A673 (cell line): ENCODE results near the gene ARPC1A. TPM values are rescaled to one million over a fixed set of nuclear protein-coding genes. Genes with fewer than 3 reads are reported as not detected.

ENCODE experiments used
- BruUV-seq: library from RNA; stranded (reverse); fragments of 400-500 nt; replicated peaks from 2 replicates; lab custom pipeline; 2021; lab: Mats Ljungman, UMichigan
- CTCF ChIA-PET: fragments of 300-600 bp; sonication (Branson Sonifier 250); formaldehyde crosslinking; loops from one replicate; lab custom pipeline; 2022; ENCODE audit warnings: antibody characterized with exemption; lab: Charles Lee
- POLR2A ChIA-PET: fragments of 300-600 bp; sonication (Branson Sonifier 250); formaldehyde crosslinking; loops from one replicate; lab custom pipeline; 2022; ENCODE audit warnings: antibody characterized with exemption; ENCODE audit not compliant: low non-redundant PET; lab: Charles Lee
- DNase-seq: peaks from one replicate; pipeline ENCODE4 v3.0.0-alpha.2; 2015; ENCODE audit warnings: low spot score
- H3K27ac ChIP-seq: fragments of 200-600 bp; sonication (generic); 2 replicates; pipeline ENCODE4 v1.5.1; 2016; ENCODE audit warnings: mixed run types, low read depth, mild to moderate bottlenecking, mixed read lengths, antibody characterized with exemption, low read length; ENCODE audit not compliant: poor library complexity, severe bottlenecking
- H3K27me3 ChIP-seq: fragments of 200-600 bp; sonication (generic); replicated peaks from 2 replicates; pipeline ENCODE4 v1.6.1; 2017; ENCODE audit warnings: mixed run types, low read depth, mild to moderate bottlenecking, mixed read lengths, antibody characterized with exemption, low read length; ENCODE audit not compliant: insufficient read depth, poor library complexity
- H3K36me3 ChIP-seq: fragments of 200-600 bp; sonication (generic); 2 replicates; pipeline ENCODE4 v1.6.1; 2016; ENCODE audit warnings: mixed run types, mild to moderate bottlenecking, mixed read lengths, antibody characterized with exemption, low read length; ENCODE audit not compliant: insufficient read depth, poor library complexity, severe bottlenecking
- H3K4me1 ChIP-seq: fragments of 200-600 bp; sonication (generic); 2 replicates; pipeline ENCODE4 v1.6.1; 2017; ENCODE audit warnings: mixed run types, mild to moderate bottlenecking, mixed read lengths, antibody characterized with exemption, low read length; ENCODE audit not compliant: insufficient read depth, poor library complexity, severe bottlenecking
- H3K4me3 ChIP-seq: fragments of 200-600 bp; sonication (generic); 2 replicates; pipeline ENCODE4 v1.5.1; 2016; ENCODE audit warnings: low read depth, mixed run types, mild to moderate bottlenecking, mixed read lengths, low read length; ENCODE audit not compliant: poor library complexity, severe bottlenecking
- H3K9me3 ChIP-seq: fragments of 200-600 bp; sonication (generic); 2 replicates; pipeline ENCODE4 v1.6.1; 2016; ENCODE audit warnings: mixed run types, low read depth, mild to moderate bottlenecking, mixed read lengths, antibody characterized with exemption, low read length; ENCODE audit not compliant: poor library complexity, severe bottlenecking
- CTCF ChIP-seq: fragments of 300-800, 200-600 bp; sonication (generic); conservative IDR thresholded peaks from 2 replicates; pipeline ENCODE4 v1.5.1; 2017; ENCODE audit warnings: low read depth, mild to moderate bottlenecking, antibody characterized with exemption, low read length, moderate library complexity, mixed read lengths
- EZH2 ChIP-seq: fragments of 200-600 bp; sonication (generic); IDR thresholded peaks from 2 replicates; pipeline ENCODE4 v1.6.1; 2017; ENCODE audit warnings: borderline replicate concordance, low read depth, mild to moderate bottlenecking, mixed read lengths, antibody characterized with exemption, low read length; ENCODE audit not compliant: poor library complexity, severe bottlenecking
- intact Hi-C: fragments of 100-400 bp; cut with micrococcal nuclease; formaldehyde crosslinking; loops from one replicate; pipeline ENCODE4 v1.10.0; 2022; ENCODE audit not compliant: unreplicated experiment
- total RNA-seq: library from RNA; stranded (reverse); gene quantifications from 2 replicates; pipeline ENCODE4 v1.2.3, GENCODE V29; 2021

Gene ARPC1A
- total RNA-seq, 1 experiment from 2014 or later, result 167 TPM

DNA sequence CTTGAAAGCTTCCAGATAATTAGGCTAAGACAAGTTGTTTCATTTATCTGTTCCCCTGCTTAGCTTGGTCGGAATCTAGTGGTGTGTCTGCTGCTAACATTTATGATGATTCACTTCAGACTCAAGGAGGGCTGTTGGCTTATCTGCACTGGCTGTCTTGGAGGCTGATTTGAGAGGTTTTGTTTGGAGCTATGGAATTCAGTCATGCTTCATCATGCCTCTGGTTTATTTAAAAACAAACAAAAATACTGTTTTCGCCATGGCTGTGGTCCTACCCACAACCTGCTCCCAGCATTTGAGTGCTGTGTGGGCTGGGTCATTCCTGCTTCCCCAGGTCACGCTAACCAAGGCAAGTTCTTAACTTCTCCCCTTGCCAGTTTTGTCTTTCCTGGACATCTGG lies 37.1 kb downstream of the ARPC1A start:
- Histone ChIP-seq H3K4me1 (peaks cover 3% of the 10 kb centered on the region), H3K27ac (no peak overlapping the region), H3K27me3 (no peaks in the 10 kb centered on the region), H3K4me3 (no peak overlapping the region), H3K36me3 (peaks cover 50% of the 10 kb centered on the region), H3K9me3 (no peaks in the 10 kb centered on the region)
- no TSS peak for BruUV-seq
- TF ChIP-seq CTCF (no peak), EZH2 (no peak)
- POLR2A ChIA-PET, result no interaction called here
- no peak for DNase-seq
- intact Hi-C loops, result no loop called here
- CTCF ChIA-PET, result interaction anchor here (0.8 kb wide), 1 partner anchor 218 kb away, joined by 7 read pairs; no protein-coding TSS in a partner anchor

DNA sequence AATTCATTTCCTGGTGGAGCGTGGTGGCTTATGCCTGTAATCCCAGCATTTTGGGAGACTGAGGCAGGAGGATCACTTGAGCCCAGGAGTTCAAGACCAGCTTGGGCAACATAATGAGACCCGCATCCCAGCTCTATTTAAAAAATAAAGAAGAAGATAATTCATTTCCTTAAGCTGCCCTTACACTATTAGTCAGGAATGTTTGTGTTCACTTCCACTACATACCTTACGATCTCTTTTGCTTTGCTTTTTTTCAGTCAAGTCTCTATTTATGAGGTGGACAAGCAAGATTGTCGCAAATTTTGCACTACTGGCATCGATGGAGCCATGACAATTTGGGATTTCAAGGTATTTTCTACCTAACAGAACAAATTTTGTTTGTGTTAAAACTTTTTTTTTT lies 37.6 kb downstream of the ARPC1A start:
- Histone ChIP-seq H3K36me3 (peaks cover 46% of the 10 kb centered on the region), H3K27ac (no peak overlapping the region), H3K4me1 (peaks cover 3% of the 10 kb centered on the region), H3K27me3 (no peaks in the 10 kb centered on the region), H3K9me3 (no peaks in the 10 kb centered on the region), H3K4me3 (no peak overlapping the region)
- no TSS peak for BruUV-seq
- ChIA-PET CTCF (interaction anchor here (0.8 kb wide), 1 partner anchor 217 kb away, joined by 7 read pairs; no protein-coding TSS in a partner anchor), POLR2A (no interaction called here)
- no peak for TF ChIP-seq CTCF
- no peak for DNase-seq
- intact Hi-C loops, result no loop called here

DNA sequence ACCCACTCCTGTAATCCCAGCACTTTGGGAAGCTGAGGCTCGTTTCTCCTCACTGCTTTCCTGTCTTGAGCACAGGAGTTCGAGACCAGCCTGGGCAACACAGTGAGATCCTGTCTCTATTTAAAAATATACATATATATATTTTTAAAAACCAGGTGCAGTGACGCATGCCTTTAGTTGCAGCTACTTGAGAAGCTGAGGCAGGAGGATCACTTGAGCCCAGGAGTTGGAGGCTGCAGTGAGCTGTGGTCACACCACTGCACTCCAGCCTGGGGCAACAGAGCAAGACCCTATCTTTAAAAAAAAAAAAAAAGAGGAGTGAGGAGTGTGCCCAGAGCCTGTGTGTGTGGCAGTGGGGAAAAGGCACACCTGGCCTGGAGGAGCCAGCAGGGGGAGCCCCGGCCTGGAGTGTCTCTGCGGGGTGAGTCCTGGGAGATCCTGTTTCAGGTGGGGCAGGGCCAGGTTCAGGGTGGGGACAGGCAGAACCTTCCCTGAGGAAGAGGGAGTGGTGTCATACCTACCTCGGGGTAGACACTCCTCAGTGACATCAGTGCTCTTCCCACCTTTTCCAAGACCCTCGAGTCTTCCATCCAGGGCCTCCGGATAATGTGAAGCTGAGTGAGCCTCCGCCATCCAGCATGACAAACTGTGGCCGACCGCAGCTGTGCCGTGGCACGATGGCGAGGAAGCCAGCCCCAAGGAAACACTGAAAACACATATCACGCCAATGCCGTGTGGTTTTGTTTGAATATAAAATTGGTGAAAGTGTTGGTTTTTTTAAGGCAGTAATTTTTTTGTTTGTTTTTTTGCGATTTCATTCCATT lies 39.8 kb downstream of the ARPC1A start:
- CTCF ChIA-PET, result no interaction called here
- Histone ChIP-seq H3K9me3 (no peaks in the 10 kb centered on the region), H3K4me1 (peaks cover 3% of the 10 kb centered on the region), H3K27ac (no peak overlapping the region), H3K36me3 (peaks cover 35% of the 10 kb centered on the region), H3K27me3 (no peaks in the 10 kb centered on the region), H3K4me3 (no peak overlapping the region)
- no TSS peak for BruUV-seq
- intact Hi-C loops, result no loop called here
- TF ChIP-seq CTCF (peak; percentile 54), EZH2 (no peak)
- POLR2A ChIA-PET, result no interaction called here
- DNase-seq, result peak; percentile 29
